ENCODE measurements around the gene SLC23A3.

SLC23A3 gene

GRCh38 chr2:219182331-219183150 lies 12.7 kb upstream of the SLC23A3 start:
- Histone ChIP-seq H3K36me3 (ENCODE audit: low read length) (no peaks in the 10 kb centered on the region), H3K9me3 (ENCODE audit: insufficient read depth, low read length) (no peaks in the 10 kb centered on the region), H3K4me3 (ENCODE audit: insufficient read depth, low read length, poor library complexity, severe bottlenecking) (no peak overlapping the region), H3K9me2 (replicated peaks; ENCODE audit: insufficient read depth, low read length) (no peaks in the 10 kb centered on the region), H3K9ac (ENCODE audit: low read length) (no peak overlapping the region), H3K4me2 (ENCODE audit: low read depth, low read length, poor library complexity, severe bottlenecking) (no peak overlapping the region), H4K20me1 (ENCODE audit: low read depth, low read length) (no peaks in the 10 kb centered on the region), H3K79me2 (ENCODE audit: insufficient read depth, low read length) (peaks cover 20% of the 10 kb centered on the region), H2AFZ (ENCODE audit: low read depth, low read length, severe bottlenecking) (no peak overlapping the region), H3F3A (ENCODE audit: insufficient read depth) (peaks cover 4% of the 10 kb centered on the region), H3K27me3 (ENCODE audit: low read length) (no peaks in the 10 kb centered on the region), H3K27ac (ENCODE audit: low read depth, low read length) (no peak overlapping the region)
- TF ChIP-seq CTCF (IDR thresholded peaks at IDR 0.05; ENCODE audit: insufficient read depth, low read length, poor library complexity, severe bottlenecking) (no peak), EZH2phosphoT487 (conservative IDR thresholded peaks at IDR 0.05; ENCODE audit: low read length) (no peak)

- no peak overlapping the region for H3K9ac ChIP-seq (ENCODE audit: low read length)
- H3K9me3 ChIP-seq (ENCODE audit: insufficient read depth, low read length) = no peaks in the 10 kb centered on the region
- no peak overlapping the region for H3K4me3 ChIP-seq (ENCODE audit: insufficient read depth, low read length, poor library complexity, severe bottlenecking)
- no peak overlapping the region for H3K4me2 ChIP-seq (ENCODE audit: low read depth, low read length, poor library complexity, severe bottlenecking)
- H3K36me3 ChIP-seq (ENCODE audit: low read length) = no peaks in the 10 kb centered on the region
- H2AFZ ChIP-seq (ENCODE audit: low read depth, low read length, severe bottlenecking) = no peak overlapping the region
- H3F3A ChIP-seq (ENCODE audit: insufficient read depth) = peaks cover 10% of the 10 kb centered on the region
- TF ChIP-seq EZH2phosphoT487 (conservative IDR thresholded peaks at IDR 0.05; ENCODE audit: low read length) = no peak
- TF ChIP-seq CTCF (IDR thresholded peaks at IDR 0.05; ENCODE audit: insufficient read depth, low read length, poor library complexity, severe bottlenecking) = no peak
- no peaks in the 10 kb centered on the region for H4K20me1 ChIP-seq (ENCODE audit: low read depth, low read length)
- no peak overlapping the region for H3K27ac ChIP-seq (ENCODE audit: low read depth, low read length)
- H3K9me2 ChIP-seq (replicated peaks; ENCODE audit: insufficient read depth, low read length) = no peaks in the 10 kb centered on the region
- H3K27me3 ChIP-seq (ENCODE audit: low read length) = no peaks in the 10 kb centered on the region
- H3K79me2 ChIP-seq (ENCODE audit: insufficient read depth, low read length) = peaks cover 20% of the 10 kb centered on the region
Measured at GRCh38 chr2:219181531-219181930, 11.7 kb upstream of the SLC23A3 start.

- Histone ChIP-seq H3K4me2 (ENCODE audit: low read depth, low read length, poor library complexity, severe bottlenecking) (no peak overlapping the region), H3K36me3 (ENCODE audit: low read length) (no peaks in the 10 kb centered on the region)
Measured at GRCh38 chr2:219180961-219181360, 11.1 kb upstream of the SLC23A3 start.

More at GRCh38 chr2:219180961-219181360, 11.1 kb upstream of the SLC23A3 start:
- Histone ChIP-seq H3F3A (ENCODE audit: insufficient read depth) (peaks cover 11% of the 10 kb centered on the region), H3K4me3 (ENCODE audit: insufficient read depth, low read length, poor library complexity, severe bottlenecking) (no peak overlapping the region), H3K9me3 (ENCODE audit: insufficient read depth, low read length) (no peaks in the 10 kb centered on the region), H3K9me2 (replicated peaks; ENCODE audit: insufficient read depth, low read length) (no peaks in the 10 kb centered on the region), H2AFZ (ENCODE audit: low read depth, low read length, severe bottlenecking) (no peak overlapping the region), H3K9ac (ENCODE audit: low read length) (no peak overlapping the region), H3K27me3 (ENCODE audit: low read length) (no peaks in the 10 kb centered on the region), H3K27ac (ENCODE audit: low read depth, low read length) (no peak overlapping the region), H4K20me1 (ENCODE audit: low read depth, low read length) (no peaks in the 10 kb centered on the region), H3K79me2 (ENCODE audit: insufficient read depth, low read length) (peaks cover 20% of the 10 kb centered on the region)
- TF ChIP-seq EZH2phosphoT487 (conservative IDR thresholded peaks at IDR 0.05; ENCODE audit: low read length) (no peak), CTCF (IDR thresholded peaks at IDR 0.05; ENCODE audit: insufficient read depth, low read length, poor library complexity, severe bottlenecking) (no peak)

Data from SU-DHL-6 (cell line).